CD14-positive monocyte (primary cell): Measurements from ENCODE around the gene MED15. TPM values are rescaled to one million over a fixed set of nuclear protein-coding genes. Genes with fewer than 3 reads are reported as not detected.

ENCODE experiments used
- DNase-seq, 3 donors: peaks; one replicate each; pipeline ENCODE4 v3.0.0-alpha.2; 2011 to 2022
- H2AFZ ChIP-seq: 2 replicates; pipeline ENCODE4 v1.6.0; 2012; ENCODE audit warnings: mild to moderate bottlenecking, low read depth, low read length, inconsistent platforms; ENCODE audit not compliant: insufficient read depth, poor library complexity, severe bottlenecking
- H3K27ac ChIP-seq, 2 donors: 1 replicate in 1 of 2; 2 replicates in 1 of 2; pipeline ENCODE4 v1.5.1; 2012 to 2013; ENCODE audit warnings: low read length in 2 of 2, control low read depth in 1 of 2, inconsistent platforms in 1 of 2, low read depth in 1 of 2, mild to moderate bottlenecking in 1 of 2
- H3K27me3 ChIP-seq, 2 donors: one replicate each; pipeline versions ENCODE4 v1.6.0 to v1.6.1; 2011 to 2013; ENCODE audit warnings: low read length in 2 of 2; ENCODE audit not compliant: control insufficient read depth in 2 of 2, insufficient read depth in 2 of 2
- H3K36me3 ChIP-seq, 2 donors: replicated peaks in 1 of 2; 1 replicate in 1 of 2; 2 replicates in 1 of 2; pipeline versions ENCODE4 v1.5.1 to v1.6.1; 2012 to 2013; ENCODE audit warnings: low read length in 2 of 2, control low read depth in 1 of 2, inconsistent platforms in 1 of 2, mild to moderate bottlenecking in 1 of 2; ENCODE audit not compliant: insufficient read depth in 2 of 2, control insufficient read depth in 1 of 2
- H3K4me1 ChIP-seq, 2 donors: 1 replicate in 1 of 2; 2 replicates in 1 of 2; pipeline versions ENCODE4 v1.5.1 to v1.6.1; 2012 to 2013; ENCODE audit warnings: low read length in 2 of 2, control low read depth in 1 of 2, inconsistent platforms in 1 of 2, mild to moderate bottlenecking in 1 of 2, moderate library complexity in 1 of 2; ENCODE audit not compliant: insufficient read depth in 2 of 2, control insufficient read depth in 1 of 2
- H3K4me2 ChIP-seq: replicated peaks from 2 replicates; pipeline ENCODE3; 2012; ENCODE audit warnings: low read length, moderate library complexity, mild to moderate bottlenecking; ENCODE audit not compliant: poor library complexity, severe bottlenecking; ENCODE audit errors: extremely low read depth
- H3K4me3 ChIP-seq, 3 experiments: fragments of 200-600 bp in 1 of 3; sonication (generic) in 1 of 3; replicated peaks in 1 of 3; 1 replicate in 2 of 3; 2 replicates in 1 of 3; pipeline ENCODE4 v1.5.1; 2011 to 2013; ENCODE audit warnings: low read length in 3 of 3, mild to moderate bottlenecking in 3 of 3, control low read depth in 2 of 3, low read depth in 2 of 3, inconsistent platforms in 1 of 3, moderate library complexity in 1 of 3
- H3K79me2 ChIP-seq: 2 replicates; pipeline ENCODE4 v1.6.0; 2012; ENCODE audit warnings: mild to moderate bottlenecking, control low read depth, inconsistent platforms, low read length, moderate library complexity; ENCODE audit not compliant: insufficient read depth
- H3K9ac ChIP-seq: 2 replicates; pipeline ENCODE4 v1.6.0; 2017; ENCODE audit warnings: low read length, mild to moderate bottlenecking; ENCODE audit not compliant: insufficient read depth, poor library complexity, severe bottlenecking
- H3K9me3 ChIP-seq, 2 donors: replicated peaks in 1 of 2; 1 replicate in 1 of 2; 2 replicates in 1 of 2; pipeline versions ENCODE4 v1.5.1 to v1.6.1; 2012 to 2013; ENCODE audit warnings: low read length in 2 of 2, control low read depth in 1 of 2; ENCODE audit not compliant: control insufficient read depth in 1 of 2, insufficient read depth in 1 of 2
- H4K20me1 ChIP-seq: 2 replicates; pipeline ENCODE4 v1.6.0; 2012; ENCODE audit warnings: mild to moderate bottlenecking, low read length, control low read depth, moderate library complexity; ENCODE audit not compliant: insufficient read depth
- H3K27ac Mint-ChIP-seq, 7 donors: one replicate each; pipeline ENCODE4 v1.8.0; 2020; ENCODE audit warnings: mild to moderate bottlenecking in 7 of 7, mixed read lengths in 7 of 7, moderate library complexity in 6 of 7, inconsistent platforms in 2 of 7
- H3K27me3 Mint-ChIP-seq, 3 donors: one replicate each; pipeline ENCODE4 v1.8.0; 2021 to 2022; ENCODE audit warnings: low read depth in 3 of 3, mild to moderate bottlenecking in 3 of 3, mixed read lengths in 3 of 3, moderate library complexity in 3 of 3, inconsistent platforms in 1 of 3
- H3K36me3 Mint-ChIP-seq, 2 donors: one replicate each; pipeline ENCODE4 v1.8.0; 2020; ENCODE audit warnings: mixed read lengths in 2 of 2, inconsistent platforms in 1 of 2, mild to moderate bottlenecking in 1 of 2
- H3K4me1 Mint-ChIP-seq: one replicate; pipeline ENCODE4 v1.8.0; 2020; ENCODE audit warnings: mild to moderate bottlenecking, mixed read lengths
- H3K4me3 Mint-ChIP-seq, 2 donors: one replicate each; pipeline ENCODE4 v1.8.0; 2020; ENCODE audit warnings: mild to moderate bottlenecking in 2 of 2, mixed read lengths in 2 of 2, moderate library complexity in 1 of 2
- H3K9me3 Mint-ChIP-seq, 7 donors: one replicate each; pipeline ENCODE4 v1.8.0; 2020 to 2022; ENCODE audit warnings: mixed read lengths in 7 of 7, mild to moderate bottlenecking in 6 of 7, moderate library complexity in 6 of 7, inconsistent platforms in 2 of 7
- WGBS: methylation state at CpG from one replicate; pipeline ENCODE4 v1.1.5; 2013; ENCODE audit warnings: missing lambda C conversion rate; ENCODE audit not compliant: insufficient coverage; 5-methylcytosine and 5-hydroxymethylcytosine counted together
- intact Hi-C, 2 donors: fragments of 100-400 bp; cut with micrococcal nuclease; formaldehyde crosslinking; loops; one replicate each; pipeline versions ENCODE4 v1.15.0 to v1.15.1; 2023
- polyA plus RNA-seq, 3 donors: library from polyadenylated mRNA; depleted of rRNA in 1 of 3; unstranded in 2 of 3; stranded (reverse) in 1 of 3; fragments of 300-500 nt in 2 of 3; fragments of >200 nt in 1 of 3; fragmentation: Illumina TruSeq in 2 of 3; gene quantifications; 1 replicate in 2 of 3; 2 replicates in 1 of 3; pipeline ENCODE4 v1.2.3, GENCODE V29; 2012 to 2021
- TF ChIP-seq, protein P1 (sequence below): fragments of 200-600 bp; IDR thresholded peaks from one replicate; pipeline ENCODE4 v1.8.0; 2022; ENCODE audit warnings: antibody characterized with exemption, mild to moderate bottlenecking

Gene MED15
- polyA plus RNA-seq, 3 donors = 10.0 to 126 (median 17.8) TPM

DNA sequence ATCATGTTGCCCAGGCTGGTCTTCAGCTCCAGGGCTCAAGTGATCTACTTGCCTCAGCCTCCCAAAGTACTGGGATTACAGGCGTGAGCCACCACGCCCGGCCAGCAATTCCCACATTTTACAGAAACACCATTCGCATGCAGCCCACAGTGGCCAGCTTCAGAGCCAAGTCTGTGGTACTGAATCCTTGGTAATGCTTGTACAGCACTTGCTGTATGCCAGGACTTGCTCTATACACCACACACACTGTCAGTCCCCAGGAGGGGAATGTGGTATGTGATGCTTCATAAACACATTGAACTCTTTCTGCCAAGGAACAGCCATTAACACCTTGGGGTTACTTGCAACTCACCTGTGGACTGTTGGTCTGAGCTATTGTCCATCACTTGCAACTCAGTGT is 119.4 kb downstream of the MED15 start:
- Histone ChIP-seq H3K27ac (no peak overlapping the region), H2AFZ (no peak overlapping the region), H3K4me3 (no peak overlapping the region), H3K9ac (no peak overlapping the region), H3K4me2 (no peak overlapping the region), H3K79me2 (no peaks in the 10 kb centered on the region), H4K20me1 (no peaks in the 10 kb centered on the region), H3K27me3 (no peaks in the 10 kb centered on the region), H3K9me3 (no peaks in the 10 kb centered on the region), H3K4me1 (no peaks in the 10 kb centered on the region), H3K36me3 (no peaks in the 10 kb centered on the region)
- TF ChIP-seq, protein P1, sequence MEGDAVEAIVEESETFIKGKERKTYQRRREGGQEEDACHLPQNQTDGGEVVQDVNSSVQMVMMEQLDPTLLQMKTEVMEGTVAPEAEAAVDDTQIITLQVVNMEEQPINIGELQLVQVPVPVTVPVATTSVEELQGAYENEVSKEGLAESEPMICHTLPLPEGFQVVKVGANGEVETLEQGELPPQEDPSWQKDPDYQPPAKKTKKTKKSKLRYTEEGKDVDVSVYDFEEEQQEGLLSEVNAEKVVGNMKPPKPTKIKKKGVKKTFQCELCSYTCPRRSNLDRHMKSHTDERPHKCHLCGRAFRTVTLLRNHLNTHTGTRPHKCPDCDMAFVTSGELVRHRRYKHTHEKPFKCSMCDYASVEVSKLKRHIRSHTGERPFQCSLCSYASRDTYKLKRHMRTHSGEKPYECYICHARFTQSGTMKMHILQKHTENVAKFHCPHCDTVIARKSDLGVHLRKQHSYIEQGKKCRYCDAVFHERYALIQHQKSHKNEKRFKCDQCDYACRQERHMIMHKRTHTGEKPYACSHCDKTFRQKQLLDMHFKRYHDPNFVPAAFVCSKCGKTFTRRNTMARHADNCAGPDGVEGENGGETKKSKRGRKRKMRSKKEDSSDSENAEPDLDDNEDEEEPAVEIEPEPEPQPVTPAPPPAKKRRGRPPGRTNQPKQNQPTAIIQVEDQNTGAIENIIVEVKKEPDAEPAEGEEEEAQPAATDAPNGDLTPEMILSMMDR = no peak
- Mint-ChIP-seq H3K27ac (no peak overlapping the region), H3K36me3 (no peaks in the 10 kb centered on the region), H3K27me3 (peaks cover 4 to 7% (median 6%) of the 10 kb centered on the region in 3 donors), H3K9me3 (no peaks in the 10 kb centered on the region), H3K4me1 (no peaks in the 10 kb centered on the region), H3K4me3 (no peak overlapping the region)
- intact Hi-C loops = no loop called here
- DNase-seq = no peak
- WGBS = no CpG with 5 or more reads among the region's 4 CpGs

DNA sequence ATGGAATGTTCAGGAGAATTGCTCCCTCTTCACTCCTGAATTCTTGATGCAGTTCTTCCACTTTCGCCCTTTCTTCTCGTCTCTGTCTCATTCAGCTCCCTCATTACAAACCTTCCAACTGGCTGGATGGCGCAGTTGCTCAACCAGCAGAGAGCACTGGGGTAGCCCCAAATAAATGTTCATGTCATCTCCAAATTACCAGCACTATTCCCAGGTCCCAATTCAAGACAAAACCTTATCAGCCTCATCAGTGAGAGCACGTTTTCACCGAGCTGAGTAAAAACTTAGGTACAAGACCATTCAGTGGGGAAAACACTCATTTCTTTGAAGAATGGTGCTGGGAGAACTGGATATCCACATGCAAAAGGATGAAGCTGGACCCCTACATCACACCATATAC is 120.0 kb downstream of the MED15 start:
- no peak overlapping the region for H3K27ac ChIP-seq
- H3K36me3 ChIP-seq = no peaks in the 10 kb centered on the region
- no peak overlapping the region for H3K4me3 Mint-ChIP-seq
- no peak overlapping the region for H3K4me3 ChIP-seq
- no peaks in the 10 kb centered on the region for H3K9me3 Mint-ChIP-seq
- H3K27me3 Mint-ChIP-seq = peaks cover 5 to 7% (median 6%) of the 10 kb centered on the region in 3 donors
- H3K4me1 Mint-ChIP-seq = no peaks in the 10 kb centered on the region
- H3K36me3 Mint-ChIP-seq = no peaks in the 10 kb centered on the region
- H2AFZ ChIP-seq = no peak overlapping the region
- no peak overlapping the region for H3K27ac Mint-ChIP-seq
- TF ChIP-seq, protein P1 = no peak
- no peak overlapping the region for H3K9ac ChIP-seq
- H4K20me1 ChIP-seq = no peaks in the 10 kb centered on the region
- no peaks in the 10 kb centered on the region for H3K4me1 ChIP-seq
- H3K4me2 ChIP-seq = no peak overlapping the region
- DNase-seq = no peak
- intact Hi-C loops = no loop called here
- WGBS = 83% methylated on average over 1 of the region's 5 CpGs
- no peaks in the 10 kb centered on the region for H3K9me3 ChIP-seq
- no peaks in the 10 kb centered on the region for H3K27me3 ChIP-seq
- H3K79me2 ChIP-seq = no peaks in the 10 kb centered on the region
